Ectodermal cell (in vitro differentiated cells): ENCODE results near the gene TYW5.

ENCODE experiments used
- H3K27ac ChIP-seq: 2 replicates; pipeline ENCODE4 v1.7.0; 2013; ENCODE audit warnings: mild to moderate bottlenecking, low read depth, low read length; ENCODE audit not compliant: insufficient read depth, poor library complexity, severe bottlenecking
- H3K27me3 ChIP-seq: 2 replicates; pipeline ENCODE4 v1.7.0; 2013; ENCODE audit warnings: mild to moderate bottlenecking, low read length; ENCODE audit not compliant: insufficient read depth, control insufficient read depth, poor library complexity, severe bottlenecking
- H3K36me3 ChIP-seq: one replicate; pipeline ENCODE4 v1.7.0; 2013; ENCODE audit warnings: low read length; ENCODE audit not compliant: control insufficient read depth, insufficient read depth
- H3K4me1 ChIP-seq: one replicate; pipeline ENCODE4 v1.7.0; 2013; ENCODE audit warnings: low read length; ENCODE audit not compliant: control insufficient read depth, insufficient read depth
- H3K4me3 ChIP-seq: 2 replicates; pipeline ENCODE4 v1.7.0; 2013; ENCODE audit warnings: low read depth, low read length, control low read depth; ENCODE audit not compliant: insufficient read depth
- H3K9me3 ChIP-seq: 2 replicates; pipeline ENCODE4 v1.7.0; 2013; ENCODE audit warnings: mild to moderate bottlenecking, low read length, moderate library complexity; ENCODE audit not compliant: control insufficient read depth
- WGBS, 2 experiments: methylation state at CpG; one replicate each; pipeline ENCODE4 v1.1.7; 2013; ENCODE audit warnings: missing lambda C conversion rate in 2 of 2; 5-methylcytosine and 5-hydroxymethylcytosine counted together

Gene TYW5

GRCh38 chr2:199975273-199975895 is 20.1 kb upstream of the TYW5 start:
- WGBS, 2 experiments, result 90 to 94% methylated on average over 3 of the region's 3 CpGs
- H3K36me3 ChIP-seq, result no peaks in the 10 kb centered on the region
- H3K4me3 ChIP-seq, result no peak overlapping the region
- no peak overlapping the region for H3K27ac ChIP-seq
- H3K4me1 ChIP-seq, result peaks cover 3% of the 10 kb centered on the region
- H3K9me3 ChIP-seq, result no peaks in the 10 kb centered on the region
- H3K27me3 ChIP-seq, result no peaks in the 10 kb centered on the region

GRCh38 chr2:199973703-199974102 is 18.4 kb upstream of the TYW5 start:
- H3K36me3 ChIP-seq, result no peaks in the 10 kb centered on the region
- WGBS, 2 experiments, result 31 to 40% methylated on average over 2 of the region's 2 CpGs

DNA sequence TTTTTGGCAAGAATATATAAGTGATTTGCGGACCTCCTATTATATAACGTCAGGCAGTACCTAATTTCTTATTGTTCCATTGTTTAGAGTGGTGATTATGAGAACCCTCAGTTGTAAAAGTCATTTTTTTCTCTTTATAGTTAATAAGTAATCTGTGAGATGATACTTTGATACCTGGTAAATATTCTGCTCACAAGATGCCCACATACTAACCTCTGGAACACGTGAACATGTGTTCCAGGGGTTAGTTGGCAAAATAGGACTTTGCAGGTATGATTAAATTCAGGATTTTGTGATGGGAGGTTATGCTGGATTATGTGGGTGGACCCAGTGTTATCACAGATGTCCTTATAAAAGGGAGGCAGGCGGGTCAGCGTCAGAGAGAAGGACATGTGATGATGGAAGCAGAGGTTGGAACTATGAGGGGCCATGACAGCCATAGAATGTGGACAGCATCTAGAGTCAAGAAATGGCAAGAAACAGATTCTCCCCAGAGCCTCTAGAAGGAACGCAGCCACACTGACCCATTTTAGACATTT is 16.9 kb upstream of the TYW5 start:
- 86 to 93% methylated on average over 5 to 6 of the region's 6 CpGs for WGBS, 2 experiments
- H3K4me3 ChIP-seq, result no peak overlapping the region
- no peaks in the 10 kb centered on the region for H3K4me1 ChIP-seq
- no peak overlapping the region for H3K27ac ChIP-seq
- H3K36me3 ChIP-seq, result no peaks in the 10 kb centered on the region
- no peaks in the 10 kb centered on the region for H3K27me3 ChIP-seq
- H3K9me3 ChIP-seq, result no peaks in the 10 kb centered on the region

More at GRCh38 chr2:199973703-199974102, 18.4 kb upstream of the TYW5 start:
- no peaks in the 10 kb centered on the region for H3K4me1 ChIP-seq
- no peak overlapping the region for H3K4me3 ChIP-seq
- no peaks in the 10 kb centered on the region for H3K9me3 ChIP-seq
- H3K27me3 ChIP-seq, result no peaks in the 10 kb centered on the region
- no peak overlapping the region for H3K27ac ChIP-seq

DNA sequence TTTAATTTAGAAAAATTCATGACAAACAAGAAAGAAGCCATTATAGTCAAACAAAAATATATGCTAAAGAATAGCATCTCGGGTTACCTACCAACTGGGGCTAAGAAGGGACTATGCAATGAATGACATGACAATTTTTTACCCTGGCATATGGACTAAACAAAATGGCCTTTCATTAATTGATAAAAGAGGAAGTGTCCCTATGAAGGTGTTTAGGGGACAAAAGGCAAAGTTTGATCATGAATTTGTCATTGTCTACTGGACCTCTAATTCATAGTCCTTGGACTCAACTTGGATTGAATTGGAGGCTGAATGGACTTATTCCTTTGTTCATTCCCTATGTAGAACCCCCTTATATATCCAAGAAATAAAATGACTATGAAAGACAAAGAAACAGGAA is 12.8 kb upstream of the TYW5 start:
- Histone ChIP-seq H3K27ac (no peak overlapping the region), H3K36me3 (peaks cover 11% of the 10 kb centered on the region), H3K9me3 (no peaks in the 10 kb centered on the region), H3K4me1 (no peaks in the 10 kb centered on the region), H3K27me3 (no peaks in the 10 kb centered on the region), H3K4me3 (no peak overlapping the region)
- WGBS, 2 experiments, result 90 to 100% methylated on average over 1 of the region's 1 CpG

DNA sequence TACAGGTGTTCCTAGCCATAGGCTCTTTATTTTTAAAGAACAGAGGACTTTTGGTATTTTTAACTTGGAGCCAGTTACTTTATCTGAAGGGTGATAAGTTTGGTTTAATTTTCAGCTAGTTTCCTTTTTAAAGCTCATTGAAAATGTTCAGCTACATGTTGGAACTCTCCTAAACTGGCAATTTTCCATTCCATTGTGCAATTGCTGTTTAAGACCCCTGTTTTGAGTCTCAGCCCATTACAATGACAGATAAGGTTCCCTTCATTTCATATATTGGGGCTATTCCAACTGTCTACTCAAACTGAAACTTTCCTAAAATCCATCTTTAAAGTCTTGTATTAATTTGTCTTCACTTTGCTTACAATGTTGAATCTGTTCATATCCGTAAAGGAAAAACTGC is 11.7 kb upstream of the TYW5 start:
- Histone ChIP-seq H3K27me3 (no peaks in the 10 kb centered on the region), H3K4me1 (no peaks in the 10 kb centered on the region), H3K4me3 (no peak overlapping the region), H3K36me3 (peaks cover 18% of the 10 kb centered on the region), H3K27ac (no peak overlapping the region), H3K9me3 (no peaks in the 10 kb centered on the region)
- 100% methylated on average over 1 of the region's 1 CpG for WGBS, 2 experiments

DNA sequence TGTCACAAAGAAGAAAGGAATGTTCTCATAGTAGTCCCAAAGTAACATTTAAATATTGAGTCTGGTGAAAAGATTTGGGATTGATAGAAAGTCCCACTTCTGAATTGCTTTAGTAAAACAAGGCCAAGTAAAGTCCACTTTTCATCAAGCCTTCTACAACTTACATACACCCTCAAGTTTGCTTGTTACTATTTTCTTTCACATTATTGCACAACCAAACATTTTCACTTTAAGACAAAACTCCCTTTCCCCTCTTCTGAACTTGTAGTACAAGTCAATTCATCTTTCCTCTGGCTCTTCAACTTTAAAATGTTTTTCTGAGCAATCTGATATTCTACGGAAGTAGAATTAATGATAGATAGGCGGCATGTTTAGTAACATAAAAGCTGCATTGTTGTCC is 11.1 kb upstream of the TYW5 start:
- Histone ChIP-seq H3K4me3 (no peak overlapping the region), H3K4me1 (no peaks in the 10 kb centered on the region), H3K27me3 (no peaks in the 10 kb centered on the region), H3K27ac (no peak overlapping the region), H3K36me3 (peaks cover 18% of the 10 kb centered on the region), H3K9me3 (no peaks in the 10 kb centered on the region)
- WGBS, 2 experiments, result 96 to 100% methylated on average over 1 to 2 of the region's 2 CpGs

DNA sequence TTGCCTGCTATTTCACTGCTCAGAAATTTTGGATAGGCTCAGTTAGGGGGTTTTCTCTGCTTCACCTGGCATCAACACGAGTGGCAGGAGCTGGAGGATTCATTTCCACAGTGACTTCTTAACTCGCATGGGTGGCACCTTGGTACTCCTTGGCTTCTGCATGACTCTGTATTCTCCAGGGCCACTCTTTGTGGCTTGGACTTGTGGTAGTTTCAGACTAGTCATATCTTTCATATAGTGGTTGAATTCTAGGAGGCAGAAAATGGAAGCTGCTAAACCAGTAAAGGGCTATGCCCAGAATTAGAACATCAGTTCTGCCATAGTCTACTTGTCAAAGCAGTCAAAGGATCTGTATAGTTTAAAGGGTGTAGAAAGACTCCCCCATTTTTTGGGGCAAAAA is 6.9 kb upstream of the TYW5 start:
- no peaks in the 10 kb centered on the region for H3K27me3 ChIP-seq
- H3K9me3 ChIP-seq, result no peaks in the 10 kb centered on the region
- peaks cover 25% of the 10 kb centered on the region for H3K36me3 ChIP-seq
- H3K4me1 ChIP-seq, result no peaks in the 10 kb centered on the region
- no peak overlapping the region for H3K4me3 ChIP-seq
- WGBS, 2 experiments, result 87 to 90% methylated on average over 2 of the region's 2 CpGs
- no peak overlapping the region for H3K27ac ChIP-seq

GRCh38 chr2:199958014-199958413 is 2.7 kb upstream of the TYW5 start:
- no peaks in the 10 kb centered on the region for H3K9me3 ChIP-seq
- H3K36me3 ChIP-seq, result peaks cover 14% of the 10 kb centered on the region
- H3K4me1 ChIP-seq, result peaks cover 7% of the 10 kb centered on the region
- 95 to 96% methylated on average over 4 of the region's 4 CpGs for WGBS, 2 experiments
- H3K27ac ChIP-seq, result no peak overlapping the region
- H3K4me3 ChIP-seq, result no peak overlapping the region
- H3K27me3 ChIP-seq, result no peaks in the 10 kb centered on the region

DNA sequence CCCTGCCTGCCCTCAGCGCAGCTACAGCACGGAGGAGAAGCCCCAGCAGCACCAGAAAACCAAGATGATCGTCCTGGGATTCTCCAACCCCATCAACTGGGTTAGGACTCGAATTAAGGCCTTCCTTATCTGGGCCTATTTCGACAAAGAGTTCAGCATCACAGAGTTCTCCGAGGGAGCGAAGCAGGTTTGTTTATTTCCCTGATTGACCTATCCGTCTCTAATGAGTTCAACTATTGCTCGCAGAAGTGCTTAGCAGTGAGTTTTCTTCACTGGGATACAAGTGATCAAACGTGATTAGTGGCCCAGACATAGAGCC is 730 bp upstream of the TYW5 start:
- peaks cover 7% of the 10 kb centered on the region for H3K4me1 ChIP-seq
- 1 to 2% methylated on average over 10 of the region's 10 CpGs for WGBS, 2 experiments
- H3K36me3 ChIP-seq, result peaks cover 7% of the 10 kb centered on the region
- no peaks in the 10 kb centered on the region for H3K27me3 ChIP-seq
- peak overlapping the region; percentile 96 for H3K27ac ChIP-seq
- no peaks in the 10 kb centered on the region for H3K9me3 ChIP-seq
- H3K4me3 ChIP-seq, result peak overlapping the region; percentile 88

- Histone ChIP-seq H3K36me3 (peaks cover 4% of the 10 kb centered on the region), H3K27me3 (no peaks in the 10 kb centered on the region), H3K9me3 (no peaks in the 10 kb centered on the region), H3K27ac (peak overlapping the region; percentile 96), H3K4me3 (peak overlapping the region; percentile 88), H3K4me1 (peaks cover 7% of the 10 kb centered on the region)
- 0% methylated on average over 13 of the region's 13 CpGs for WGBS, 2 experiments
Observed at GRCh38 chr2:199955007-199955338, 318 bp downstream of the TYW5 start.

DNA sequence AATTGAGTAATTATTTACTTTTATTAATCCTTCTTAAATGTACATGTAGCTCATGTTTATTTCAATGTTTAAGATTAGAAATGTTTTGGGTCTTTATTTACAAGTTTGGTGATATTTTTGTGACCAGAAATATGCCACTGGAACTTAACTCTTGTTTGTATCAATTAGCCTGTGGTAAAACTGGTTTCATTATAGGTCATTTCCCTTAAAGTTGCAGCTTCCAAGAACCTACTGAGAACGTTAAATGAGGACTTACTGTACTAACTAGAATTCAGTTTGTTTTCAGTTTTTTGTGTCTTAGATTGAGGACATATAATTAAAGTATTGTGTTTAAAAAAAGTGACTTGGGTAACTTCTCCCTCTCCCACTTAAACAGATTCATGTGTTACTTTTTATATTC is 4.3 kb downstream of the TYW5 start:
- H3K36me3 ChIP-seq, result peaks cover 10% of the 10 kb centered on the region
- no peaks in the 10 kb centered on the region for H3K9me3 ChIP-seq
- no peak overlapping the region for H3K27ac ChIP-seq
- no peaks in the 10 kb centered on the region for H3K27me3 ChIP-seq
- WGBS, 2 experiments, result 100% methylated on average over 1 of the region's 1 CpG
- no peak overlapping the region for H3K4me3 ChIP-seq
- H3K4me1 ChIP-seq, result peaks cover 7% of the 10 kb centered on the region
